DMS 273 (cell line): Measurements from ENCODE around the gene CBLN3.

ENCODE experiments used
- DNase-seq: peaks from one replicate; lab custom pipeline; 2025; ENCODE audit not compliant: unreplicated experiment; lab: John Stamatoyannopoulos, UW

CBLN3 gene

DNA sequence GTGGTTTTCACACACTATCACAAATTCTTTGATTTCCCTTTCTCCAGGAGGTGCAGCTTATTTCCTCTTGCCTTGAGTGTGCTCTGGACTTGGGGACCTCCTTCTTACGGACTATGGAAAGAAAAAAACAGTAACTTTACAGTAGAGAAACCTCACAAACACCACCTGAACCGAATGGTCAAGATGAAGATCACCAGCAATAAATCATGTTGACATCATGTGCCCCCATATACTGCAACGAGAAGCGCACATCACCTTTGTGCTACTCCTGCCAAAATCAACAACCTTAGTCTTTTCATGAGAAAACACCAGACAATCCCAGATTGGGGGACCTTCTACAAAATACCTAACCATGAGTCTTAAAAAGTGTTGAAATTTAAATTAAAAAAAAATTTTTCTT is 43.9 kb downstream of the CBLN3 start:
- DNase-seq = no peak

- DNase-seq = no peak
Measured at GRCh38 chr14:24384169-24384568, 45.3 kb downstream of the CBLN3 start.

GRCh38 chr14:24382064-24382371 is 47.5 kb downstream of the CBLN3 start:
- DNase-seq = no peak

DNA sequence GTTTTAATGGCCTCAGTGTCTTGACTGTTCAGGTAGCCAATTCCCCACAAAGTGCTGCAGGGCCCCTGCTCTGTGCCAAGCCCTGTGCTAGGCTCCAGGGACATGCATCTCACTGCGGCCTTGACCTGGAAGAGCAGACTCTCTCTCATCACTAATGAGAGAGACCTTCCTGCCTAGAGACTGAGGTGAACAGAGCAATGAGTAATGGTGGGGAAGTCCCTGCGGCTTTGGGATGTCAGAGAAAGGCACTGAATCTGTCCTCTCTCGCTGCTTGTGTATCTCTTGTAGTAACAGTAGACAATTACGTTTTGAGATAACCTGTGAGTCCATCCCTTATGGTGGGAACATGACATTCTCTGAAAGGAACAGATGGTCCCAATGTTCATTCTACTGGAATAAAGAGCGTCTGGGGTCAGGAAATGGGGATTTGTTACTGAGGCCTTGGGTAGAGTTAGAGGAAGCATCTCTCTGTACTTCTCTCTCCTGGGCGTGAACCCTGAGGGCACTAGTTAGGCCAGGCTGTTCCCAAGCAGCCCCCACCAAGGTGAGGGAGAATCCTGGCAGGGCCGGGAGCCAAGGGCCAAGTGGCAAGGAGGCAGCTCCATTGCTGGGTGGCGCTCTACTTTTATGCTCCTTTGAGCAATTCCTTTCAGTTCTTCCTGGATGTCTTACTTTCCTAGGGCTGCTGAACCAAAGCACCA is 48.0 kb downstream of the CBLN3 start:
- peak; percentile 72 for DNase-seq

DNA sequence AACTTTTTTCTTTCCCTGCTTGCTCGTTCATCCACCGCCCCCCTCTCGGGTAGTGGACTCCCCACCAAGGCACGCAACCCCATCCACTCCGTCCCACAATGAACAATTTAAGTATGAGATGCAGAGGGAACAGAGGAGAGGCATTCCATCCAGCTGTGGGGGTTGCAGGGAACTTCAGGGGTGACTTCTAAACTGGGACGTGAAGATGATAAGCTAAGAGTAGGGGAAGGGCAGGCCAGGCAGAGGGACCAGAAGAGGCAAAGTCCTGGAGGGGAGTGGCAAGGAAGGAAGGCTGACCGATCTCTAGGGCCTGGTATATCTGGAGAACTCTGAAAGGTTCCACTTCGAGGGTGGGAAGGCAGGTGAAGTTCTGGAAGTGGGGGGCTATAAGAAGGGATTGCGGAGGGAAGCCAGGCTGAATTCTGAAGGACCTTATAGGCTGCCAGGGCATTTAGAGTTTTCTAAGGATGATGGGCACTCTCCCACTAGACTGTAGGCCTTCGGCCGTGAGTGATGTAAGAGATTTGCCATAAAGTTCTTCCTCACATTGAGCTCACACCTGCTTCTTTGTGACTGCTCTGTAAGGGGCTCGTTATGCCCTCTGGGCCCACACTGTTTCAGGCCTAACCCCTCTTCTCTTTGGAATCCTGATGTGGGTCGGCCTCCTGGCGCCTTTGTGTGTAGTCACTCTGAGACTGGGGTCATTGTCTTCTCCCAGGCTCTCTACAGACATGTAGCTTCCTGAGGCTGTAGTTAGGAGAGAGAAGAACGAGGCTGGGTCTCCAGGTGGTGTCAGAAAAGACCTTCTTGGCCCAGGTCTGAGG is 49.3 kb downstream of the CBLN3 start:
- no peak for DNase-seq

DNA sequence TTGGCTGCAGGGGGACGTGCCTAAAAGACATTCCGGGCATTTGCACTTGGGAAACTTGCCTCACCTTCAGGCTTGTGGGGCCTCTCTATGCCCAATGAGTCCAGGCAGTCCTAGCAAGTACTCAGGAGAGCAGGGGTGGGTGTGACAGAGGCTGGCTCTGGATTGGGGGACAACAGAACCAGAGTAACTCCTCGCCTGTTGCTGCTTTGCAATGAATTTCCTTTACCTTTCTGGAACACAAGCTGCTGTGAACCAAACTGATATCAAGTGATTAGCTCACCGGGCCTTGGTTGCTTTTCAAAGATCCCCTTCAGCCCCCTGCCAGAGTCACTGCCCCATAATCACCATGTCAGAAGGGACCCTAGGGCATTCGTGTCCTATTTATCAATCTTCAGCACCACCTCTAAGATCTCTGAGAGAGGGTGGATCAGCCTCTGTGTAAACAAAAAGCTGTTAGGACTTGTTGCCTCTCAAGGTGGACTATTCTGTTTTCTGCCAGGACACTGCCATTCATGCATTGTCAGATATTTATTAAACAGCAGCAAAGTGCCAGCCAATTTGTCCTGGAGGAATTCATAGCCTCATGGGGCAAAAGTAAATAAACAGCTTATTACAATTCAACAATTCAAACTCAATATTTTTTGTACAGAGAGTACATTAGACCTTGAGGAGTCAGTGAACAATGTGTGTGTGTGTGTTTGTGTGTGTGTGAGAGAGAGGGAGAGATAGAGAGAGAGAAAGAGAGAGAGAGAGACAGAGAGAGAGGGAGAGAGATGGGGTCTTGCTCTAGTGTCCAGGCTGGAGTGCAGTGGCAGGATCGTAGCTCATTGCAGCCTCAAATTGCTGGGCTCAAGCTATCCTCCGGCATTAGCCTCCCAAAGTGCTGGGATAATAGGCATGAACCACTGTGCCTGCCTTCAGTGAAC is 50.2 kb downstream of the CBLN3 start:
- no peak for DNase-seq

GRCh38 chr14:24378327-24378726 is 51.1 kb downstream of the CBLN3 start:
- DNase-seq = no peak

DNA sequence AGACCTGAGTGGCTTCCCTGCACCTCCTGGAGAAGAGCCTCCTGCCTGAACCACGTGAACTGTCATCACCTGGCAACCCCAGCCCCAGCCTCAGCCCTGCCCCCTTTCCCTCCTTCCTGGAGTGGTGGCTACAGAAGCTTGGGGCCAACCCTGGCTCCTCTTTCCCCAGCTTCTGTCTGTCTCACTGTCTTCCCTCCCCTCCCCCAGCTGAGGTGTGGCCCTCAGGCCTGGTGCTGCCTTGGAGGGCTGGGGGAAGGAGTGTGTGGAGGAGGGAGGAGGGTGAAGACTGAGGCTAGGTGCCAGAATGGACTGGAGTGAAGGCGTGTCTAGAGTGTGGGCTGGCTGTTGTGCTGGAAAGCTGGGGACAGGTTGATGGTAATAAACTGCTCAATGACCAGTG is 51.8 kb downstream of the CBLN3 start:
- no peak for DNase-seq

DNA sequence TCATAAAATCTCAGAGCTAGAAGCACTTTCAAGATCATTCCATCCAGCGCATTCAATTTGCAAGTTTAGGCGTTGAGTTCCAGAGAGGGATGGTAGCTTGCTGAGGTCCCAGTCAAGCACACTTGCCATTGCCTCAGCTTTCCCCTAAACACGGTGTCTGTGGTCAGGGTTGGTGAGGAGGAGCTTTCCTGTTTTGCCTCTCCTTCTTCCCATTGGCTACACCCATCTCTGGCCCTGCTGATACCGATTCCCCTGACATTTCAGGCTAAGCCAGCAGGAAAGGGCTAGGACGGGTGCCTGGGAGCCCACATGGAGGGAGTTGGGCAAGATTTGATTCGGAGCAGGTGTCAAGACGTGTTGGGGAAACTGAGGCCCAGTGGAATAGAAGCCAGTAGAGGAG is 52.3 kb downstream of the CBLN3 start:
- DNase-seq = no peak
